ENCODE results near the gene CACNB2. TPM values are rescaled to one million over a fixed set of nuclear protein-coding genes. Genes with fewer than 3 reads are reported as not detected.

CACNB2 gene
- total RNA-seq, 1 donor: 2.1 TPM

DNA sequence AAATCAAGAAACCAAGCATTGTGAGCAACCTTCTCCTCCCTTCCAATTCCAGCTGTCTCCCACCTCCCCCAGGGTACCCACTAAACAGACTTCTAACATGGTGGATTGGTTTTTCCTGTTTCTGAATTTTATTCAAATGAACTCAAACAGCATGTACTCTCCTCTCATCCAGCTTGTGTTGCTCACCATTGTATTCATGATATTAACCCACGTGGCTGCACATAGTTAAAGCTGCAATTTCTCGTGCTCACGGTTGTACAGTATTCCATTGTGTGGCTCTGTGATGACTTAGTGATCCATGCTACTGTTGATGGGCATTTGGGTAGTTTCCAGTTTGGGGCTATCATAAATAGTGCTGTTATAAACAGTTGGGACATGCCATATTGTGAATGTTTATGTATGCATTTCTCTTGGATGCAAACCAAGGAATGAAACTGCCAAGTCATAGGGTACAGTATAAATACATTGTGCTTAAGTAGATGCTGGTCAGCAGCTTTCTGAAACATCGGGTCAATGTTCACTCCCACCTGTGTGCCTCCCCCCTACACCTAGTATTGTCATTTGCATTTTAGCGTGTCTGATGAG lies 124.3 kb downstream of the CACNB2 start:
- TF ChIP-seq, protein P1, sequence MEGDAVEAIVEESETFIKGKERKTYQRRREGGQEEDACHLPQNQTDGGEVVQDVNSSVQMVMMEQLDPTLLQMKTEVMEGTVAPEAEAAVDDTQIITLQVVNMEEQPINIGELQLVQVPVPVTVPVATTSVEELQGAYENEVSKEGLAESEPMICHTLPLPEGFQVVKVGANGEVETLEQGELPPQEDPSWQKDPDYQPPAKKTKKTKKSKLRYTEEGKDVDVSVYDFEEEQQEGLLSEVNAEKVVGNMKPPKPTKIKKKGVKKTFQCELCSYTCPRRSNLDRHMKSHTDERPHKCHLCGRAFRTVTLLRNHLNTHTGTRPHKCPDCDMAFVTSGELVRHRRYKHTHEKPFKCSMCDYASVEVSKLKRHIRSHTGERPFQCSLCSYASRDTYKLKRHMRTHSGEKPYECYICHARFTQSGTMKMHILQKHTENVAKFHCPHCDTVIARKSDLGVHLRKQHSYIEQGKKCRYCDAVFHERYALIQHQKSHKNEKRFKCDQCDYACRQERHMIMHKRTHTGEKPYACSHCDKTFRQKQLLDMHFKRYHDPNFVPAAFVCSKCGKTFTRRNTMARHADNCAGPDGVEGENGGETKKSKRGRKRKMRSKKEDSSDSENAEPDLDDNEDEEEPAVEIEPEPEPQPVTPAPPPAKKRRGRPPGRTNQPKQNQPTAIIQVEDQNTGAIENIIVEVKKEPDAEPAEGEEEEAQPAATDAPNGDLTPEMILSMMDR (IDR thresholded peaks at IDR 0.05; ENCODE audit: insufficient read depth, low read length): no peak
- no peak overlapping the region for H3K4me3 ChIP-seq (ENCODE audit: low read depth, low read length)
- DNase-seq (ENCODE audit: low read depth): no peak

GRCh38 chr10:18268005-18268404 lies 127.8 kb downstream of the CACNB2 start:
- H3K4me3 ChIP-seq (ENCODE audit: low read depth, low read length): no peak overlapping the region
- DNase-seq (ENCODE audit: low read depth): no peak
- TF ChIP-seq, protein P1 (IDR thresholded peaks at IDR 0.05; ENCODE audit: insufficient read depth, low read length): no peak

DNA sequence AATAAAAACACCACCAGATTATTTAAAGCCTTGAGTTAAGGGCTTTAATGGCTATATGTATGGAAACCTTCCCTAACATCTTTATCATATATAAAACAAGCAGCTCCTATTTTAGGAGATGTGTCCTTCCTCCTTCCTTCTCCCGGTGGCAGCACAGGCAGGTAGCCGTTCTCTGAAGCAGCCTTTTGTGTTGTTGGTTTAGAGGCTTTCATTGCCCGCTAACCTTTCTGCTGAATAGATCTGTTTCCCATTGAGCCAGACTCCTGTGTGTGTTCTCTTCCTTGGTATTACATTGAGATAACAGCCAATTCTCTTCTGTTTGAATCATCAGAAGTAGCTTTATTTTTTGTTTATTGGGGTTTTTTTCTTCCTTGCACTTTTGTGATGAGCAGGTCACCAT lies 131.3 kb downstream of the CACNB2 start:
- no peak for DNase-seq (ENCODE audit: low read depth)
- no peak overlapping the region for H3K4me3 ChIP-seq (ENCODE audit: low read depth, low read length)
- TF ChIP-seq, protein P1 (IDR thresholded peaks at IDR 0.05; ENCODE audit: insufficient read depth, low read length): no peak

- TF ChIP-seq, protein P1 (IDR thresholded peaks at IDR 0.05; ENCODE audit: insufficient read depth, low read length): no peak
- no peak for DNase-seq (ENCODE audit: low read depth)
- H3K4me3 ChIP-seq (ENCODE audit: low read depth, low read length): no peak overlapping the region
These were observed 132.8 kb downstream of the CACNB2 start for GRCh38 chr10:18273039-18273438.

DNA sequence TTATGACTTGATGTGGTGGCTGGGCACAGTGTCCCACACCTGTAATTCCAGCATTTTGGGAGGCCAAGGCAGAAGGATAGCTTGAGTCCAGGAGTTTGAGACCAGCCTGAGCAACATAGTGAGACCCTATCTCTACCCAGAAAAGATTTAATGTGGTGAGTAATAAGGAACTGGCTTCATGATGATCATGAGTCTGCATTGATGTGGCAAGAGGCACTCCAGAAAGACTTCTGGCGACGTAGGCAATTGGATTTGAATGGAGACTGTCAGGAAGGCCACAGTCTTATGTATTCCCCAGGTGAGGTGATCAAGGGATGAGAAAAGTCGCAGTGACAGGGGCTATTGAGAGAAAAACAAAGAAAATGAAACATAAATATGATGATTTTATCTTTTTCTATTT lies 138.0 kb downstream of the CACNB2 start:
- H3K4me3 ChIP-seq (ENCODE audit: low read depth, low read length): no peak overlapping the region
- TF ChIP-seq, protein P1 (IDR thresholded peaks at IDR 0.05; ENCODE audit: insufficient read depth, low read length): no peak
- DNase-seq (ENCODE audit: low read depth): peak; percentile 9

DNA sequence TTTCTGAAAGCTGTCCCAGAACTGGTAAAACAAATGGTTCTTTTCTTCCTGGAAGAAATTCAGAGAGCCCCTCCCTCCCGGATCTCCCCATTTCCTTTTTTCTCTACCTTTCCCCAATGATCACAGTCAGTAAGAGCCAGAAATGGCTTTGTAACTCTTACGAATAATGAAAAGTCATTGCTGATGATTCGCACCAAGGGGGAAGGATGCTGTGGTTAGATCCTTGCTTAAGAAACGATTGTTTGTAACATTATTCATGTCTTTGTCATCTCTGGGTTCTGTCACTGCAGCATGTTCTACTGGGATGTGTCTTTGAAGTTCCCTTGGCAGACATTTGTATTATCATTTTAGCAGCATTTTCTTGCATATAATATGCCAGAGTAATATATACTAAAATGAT lies 138.9 kb downstream of the CACNB2 start:
- DNase-seq (ENCODE audit: low read depth): peak; percentile 76
- H3K4me3 ChIP-seq (ENCODE audit: low read depth, low read length): no peak overlapping the region
- TF ChIP-seq, protein P1 (IDR thresholded peaks at IDR 0.05; ENCODE audit: insufficient read depth, low read length): no peak

- TF ChIP-seq, protein P1 (IDR thresholded peaks at IDR 0.05; ENCODE audit: insufficient read depth, low read length): no peak
- H3K4me3 ChIP-seq (ENCODE audit: low read depth, low read length): no peak overlapping the region
- no peak for DNase-seq (ENCODE audit: low read depth)
These were observed 141.9 kb downstream of the CACNB2 start for GRCh38 chr10:18282094-18282493.

All from fibroblast of the aortic adventitia (primary cell).